NCI-H460 (cell line): ENCODE results near the gene OPN1LW. TPM values are rescaled to one million over a fixed set of nuclear protein-coding genes. Genes with fewer than 3 reads are reported as not detected.
"Not testable (repeated sequence)": the region's sequence is repeated elsewhere in the genome, so short reads cannot be mapped to it uniquely, and the experiment has no call there.

ENCODE experiments used
- DNase-seq: peaks from one replicate; pipeline ENCODE4 v3.0.0-alpha.2; 2016; ENCODE audit warnings: low read depth; ENCODE audit errors: extremely low read depth
- polyA plus RNA-seq: library from polyadenylated mRNA; depleted of rRNA; stranded (reverse); fragments of >200 nt; gene quantifications from 2 replicates; pipeline ENCODE4 v1.2.3, GENCODE V29; 2014; cell fraction: nucleus; rRNA removed
- total RNA-seq: library from RNA; depleted of rRNA; stranded (reverse); fragments of >200 nt; shearing (Covaris generic); gene quantifications from 2 replicates; pipeline ENCODE4 v1.2.3, GENCODE V29; 2014; rRNA removed

OPN1LW gene
- not detected in 2 replicates for total RNA-seq
- polyA plus RNA-seq = not detected in 2 replicates

DNA sequence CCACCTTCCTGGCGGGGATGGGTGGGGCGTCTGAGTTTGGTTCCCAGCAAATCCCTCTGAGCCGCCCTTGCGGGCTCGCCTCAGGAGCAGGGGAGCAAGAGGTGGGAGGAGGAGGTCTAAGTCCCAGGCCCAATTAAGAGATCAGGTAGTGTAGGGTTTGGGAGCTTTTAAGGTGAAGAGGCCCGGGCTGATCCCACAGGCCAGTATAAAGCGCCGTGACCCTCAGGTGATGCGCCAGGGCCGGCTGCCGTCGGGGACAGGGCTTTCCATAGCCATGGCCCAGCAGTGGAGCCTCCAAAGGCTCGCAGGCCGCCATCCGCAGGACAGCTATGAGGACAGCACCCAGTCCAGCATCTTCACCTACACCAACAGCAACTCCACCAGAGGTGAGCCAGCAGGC lies at the start of gene OPN1LW:
Gene OPN1LW, plus strand, starts transcription at position 234 of the 400 bp plus-strand sequence. Its CDS starts 41 bp downstream, at position 275.
- DNase-seq = not testable (repeated sequence)

DNA sequence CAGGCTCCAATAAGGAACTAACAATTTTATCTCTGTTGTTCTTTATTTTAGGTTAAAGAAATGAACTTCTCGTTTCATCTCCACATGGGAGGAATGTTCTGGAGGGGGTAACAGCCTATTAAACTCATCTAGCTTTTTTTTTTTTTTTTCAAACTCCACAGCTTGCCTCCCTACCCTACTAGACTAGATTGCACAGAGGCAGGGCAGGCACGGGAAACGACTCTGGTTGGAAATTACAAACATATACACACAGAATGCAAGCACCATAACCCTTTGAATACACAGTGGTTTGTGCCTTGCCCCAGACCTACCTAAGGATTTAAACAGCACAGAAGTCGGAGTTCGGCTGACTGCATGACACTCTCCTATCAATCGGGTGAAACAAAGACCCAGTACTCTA lies 49.2 kb upstream of the OPN1LW start:
- DNase-seq = no peak

DNA sequence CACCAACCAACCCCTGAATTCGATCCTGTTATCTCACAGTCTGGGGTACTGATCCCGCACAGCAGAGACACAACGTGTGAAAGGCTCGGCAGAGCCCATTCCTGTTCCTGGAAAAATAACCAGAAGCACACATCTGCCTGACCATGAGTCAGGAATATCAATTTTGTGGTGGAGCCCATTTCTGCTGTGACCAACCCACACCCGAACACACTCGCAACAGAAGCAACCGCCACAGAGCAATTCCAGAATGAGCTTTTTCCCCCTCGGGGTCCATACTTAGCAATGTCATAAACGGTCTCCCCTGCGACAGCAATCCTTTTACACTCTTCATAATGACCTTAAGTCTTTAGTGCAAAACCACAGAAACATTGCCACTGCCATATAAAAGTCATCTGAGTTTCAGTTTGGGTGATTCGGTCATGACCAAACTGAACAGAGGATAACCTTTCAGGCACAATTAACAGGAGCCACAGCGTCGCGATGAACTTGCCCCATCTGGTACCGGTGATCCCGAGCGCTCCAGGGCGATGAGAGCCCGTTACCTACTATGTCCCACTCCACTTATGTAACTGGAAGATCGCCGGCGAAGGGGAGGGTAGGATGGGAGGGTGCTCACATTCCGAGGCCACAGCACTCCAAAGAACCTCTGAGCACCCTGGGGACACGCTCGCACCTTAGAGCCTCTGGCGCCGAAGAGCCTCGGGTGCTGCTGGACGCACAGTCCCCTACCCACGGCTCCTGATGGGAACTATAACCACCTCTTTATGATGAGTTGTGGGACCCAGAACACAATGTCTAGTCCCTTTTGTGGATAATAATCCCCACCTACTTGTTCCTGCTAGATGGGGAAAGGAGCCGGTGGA lies 47.7 kb upstream of the OPN1LW start:
- no peak for DNase-seq

DNA sequence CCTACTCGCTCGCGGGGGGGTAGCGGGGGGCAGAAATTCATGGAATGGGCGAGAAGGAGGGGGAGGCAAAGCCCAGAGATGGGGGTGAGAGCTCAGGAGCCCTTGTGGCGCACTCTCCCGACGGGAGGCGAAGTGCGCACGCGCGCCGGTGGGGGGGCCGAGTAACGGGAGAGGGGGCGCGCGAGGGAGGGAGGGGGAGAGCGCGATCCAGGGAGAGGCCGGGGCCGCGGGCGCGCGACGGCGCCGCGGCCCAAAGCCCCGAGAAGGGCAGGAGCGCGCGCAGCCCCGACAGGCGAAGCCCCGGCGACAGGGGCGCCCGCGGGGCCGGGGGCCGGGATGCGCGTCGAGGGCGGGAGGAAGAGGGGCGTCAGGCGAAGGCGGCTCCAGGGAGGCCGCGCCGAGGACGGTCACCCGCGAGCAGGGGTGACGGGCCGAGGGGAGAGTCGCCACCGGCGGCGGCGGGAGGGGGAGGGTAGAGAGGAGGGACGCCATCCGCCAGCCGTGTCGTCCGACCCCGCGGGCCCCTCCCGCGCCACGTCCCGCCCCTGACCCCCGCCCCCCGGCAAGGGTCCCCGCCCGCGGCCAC lies 46.9 kb upstream of the OPN1LW start:
- DNase-seq = peak; percentile 63

DNA sequence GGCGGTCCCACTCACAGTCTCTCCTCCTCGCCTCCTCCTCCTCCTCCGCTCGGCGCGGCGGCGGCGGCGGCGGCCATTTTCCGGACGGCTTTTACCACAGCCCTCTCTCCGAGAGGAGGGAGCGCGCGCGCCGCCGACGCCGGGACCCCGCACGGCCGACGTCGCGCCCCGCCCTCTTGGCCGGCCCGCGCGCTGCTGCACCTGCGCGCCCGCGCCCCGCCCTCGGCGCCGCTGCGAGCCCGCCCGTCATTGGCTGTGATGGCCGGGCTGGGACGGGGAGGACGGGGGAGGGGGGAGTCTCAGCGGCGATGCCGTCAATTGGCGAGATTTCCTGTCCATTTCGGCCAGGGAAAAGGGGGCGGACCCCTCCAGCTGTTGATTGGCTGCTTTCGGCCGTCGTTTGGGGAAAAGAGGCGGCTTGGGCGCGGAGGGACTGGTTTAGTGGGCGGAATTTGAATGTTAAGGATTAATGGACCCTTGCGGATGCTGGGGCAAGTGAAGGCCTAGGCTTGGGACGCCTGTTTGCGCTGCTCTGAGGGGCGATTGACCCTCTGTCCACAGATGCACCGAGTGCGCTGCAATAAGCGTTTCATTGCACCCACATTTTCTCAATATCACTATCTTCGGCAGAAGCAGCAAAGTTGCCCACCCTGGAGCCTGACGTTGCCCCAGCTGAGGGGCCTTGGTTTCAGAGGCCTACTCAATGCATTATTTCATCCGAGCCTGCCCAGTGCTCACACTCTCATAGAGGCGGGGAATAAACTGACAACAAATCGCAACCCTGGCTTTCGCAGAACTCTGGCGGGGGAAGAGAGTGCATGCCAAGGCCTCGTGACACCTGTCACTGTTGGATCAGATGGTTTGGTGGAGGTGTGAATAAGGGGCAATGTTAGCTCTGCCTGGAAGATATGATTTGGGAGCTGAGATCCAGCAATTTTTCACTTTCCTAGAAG lies 46.2 kb upstream of the OPN1LW start, which contains the start of gene MECP2:
Gene MECP2, minus strand, starts transcription at position 129 of the 953 bp plus-strand sequence.
- peak; percentile 92 for DNase-seq

DNA sequence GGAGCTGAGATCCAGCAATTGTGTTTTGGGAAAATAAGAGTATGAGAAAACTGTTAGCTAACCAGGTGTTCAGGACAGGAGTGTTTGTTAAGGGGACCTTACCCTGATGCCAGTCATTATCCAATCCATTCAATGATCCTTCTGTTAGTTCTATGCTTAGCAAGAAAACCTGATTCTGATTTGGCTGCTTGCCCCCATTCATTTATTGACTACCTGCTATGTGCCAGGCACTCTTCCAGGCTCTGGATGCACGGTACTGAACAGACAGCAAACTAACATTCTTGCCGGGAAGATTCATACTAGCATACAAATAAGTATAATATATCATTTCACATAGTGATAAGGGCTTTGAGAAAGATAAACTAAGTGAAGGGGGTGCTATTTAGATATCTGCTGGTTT lies 45.5 kb upstream of the OPN1LW start:
- DNase-seq = no peak

DNA sequence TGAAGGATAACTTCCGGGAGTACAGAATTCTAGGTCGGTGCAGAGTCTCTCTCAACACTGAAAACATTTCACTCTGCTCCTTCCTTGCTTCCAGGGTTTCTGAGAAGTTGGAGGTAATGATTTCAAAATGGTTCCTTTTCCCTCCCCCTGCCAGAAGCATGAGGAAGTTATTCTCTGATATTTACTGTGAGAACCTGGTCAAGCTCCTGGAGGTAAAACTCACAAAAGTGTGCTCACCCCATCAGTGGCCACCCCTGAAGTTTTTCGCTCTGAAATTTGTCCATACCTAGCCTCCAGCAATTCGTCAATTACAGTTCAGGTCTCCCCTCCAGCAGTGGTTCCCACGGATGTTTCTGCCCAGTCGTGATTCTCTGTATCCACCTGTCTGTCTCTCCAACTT lies 30.3 kb upstream of the OPN1LW start:
- DNase-seq = no peak

DNA sequence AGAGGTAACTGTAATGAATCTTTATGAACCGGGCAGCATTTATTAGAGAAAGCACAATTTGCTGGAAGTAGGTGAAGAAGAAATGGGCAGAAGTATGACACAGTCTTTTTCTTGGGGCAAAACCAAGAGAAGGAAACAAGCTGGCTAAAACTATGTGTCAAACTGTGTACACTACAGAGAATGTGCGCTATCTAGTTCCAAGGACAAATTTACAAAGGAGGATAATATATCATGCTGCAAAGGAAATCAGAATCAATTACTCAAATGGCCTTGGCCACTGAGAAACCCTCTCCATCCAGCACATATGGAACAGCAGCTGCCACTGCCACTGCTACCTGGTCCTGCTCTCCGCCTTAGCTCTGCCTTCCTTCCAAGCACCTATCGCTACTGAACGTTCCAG lies 29.4 kb upstream of the OPN1LW start:
- DNase-seq = no peak

DNA sequence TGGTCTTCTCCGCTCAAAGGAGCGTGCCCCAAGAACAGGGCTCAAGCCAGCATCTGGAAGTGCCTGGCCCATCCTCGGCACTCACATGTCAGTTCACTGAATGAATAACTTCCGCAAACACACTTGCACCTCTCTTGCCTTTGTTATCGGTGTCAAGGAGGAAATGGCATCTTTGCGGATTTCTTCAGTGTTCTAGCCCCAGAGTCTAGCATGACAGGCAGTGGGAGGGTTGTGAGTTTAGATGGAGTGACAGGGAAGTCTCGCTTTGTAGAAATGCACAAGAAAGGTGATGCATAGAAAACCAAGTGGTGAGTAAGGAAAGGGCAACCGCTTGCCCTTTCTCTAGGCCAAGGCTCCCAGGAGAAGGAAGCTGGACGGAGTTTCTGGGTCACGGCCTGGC lies 29.0 kb upstream of the OPN1LW start:
- DNase-seq = no peak

DNA sequence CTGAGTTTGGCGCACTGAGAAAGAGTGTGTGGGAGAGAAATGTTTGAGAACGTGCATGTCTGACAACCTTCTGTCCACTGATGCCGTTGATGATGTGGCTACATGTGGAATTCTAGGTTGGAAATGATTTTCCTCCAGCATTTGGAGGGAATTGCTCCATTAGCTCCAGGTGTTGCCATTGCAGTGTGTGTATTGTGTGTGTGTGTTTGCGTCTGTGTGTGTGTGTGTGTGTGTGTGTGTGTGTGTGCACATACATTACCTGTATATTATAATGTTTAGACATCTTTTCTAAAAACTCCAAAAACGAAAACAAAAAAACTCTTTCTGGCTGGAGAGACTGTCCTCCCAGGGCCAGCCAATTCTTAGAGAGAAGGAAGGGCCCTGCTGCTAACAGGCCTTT lies 28.3 kb upstream of the OPN1LW start:
- DNase-seq = no peak

DNA sequence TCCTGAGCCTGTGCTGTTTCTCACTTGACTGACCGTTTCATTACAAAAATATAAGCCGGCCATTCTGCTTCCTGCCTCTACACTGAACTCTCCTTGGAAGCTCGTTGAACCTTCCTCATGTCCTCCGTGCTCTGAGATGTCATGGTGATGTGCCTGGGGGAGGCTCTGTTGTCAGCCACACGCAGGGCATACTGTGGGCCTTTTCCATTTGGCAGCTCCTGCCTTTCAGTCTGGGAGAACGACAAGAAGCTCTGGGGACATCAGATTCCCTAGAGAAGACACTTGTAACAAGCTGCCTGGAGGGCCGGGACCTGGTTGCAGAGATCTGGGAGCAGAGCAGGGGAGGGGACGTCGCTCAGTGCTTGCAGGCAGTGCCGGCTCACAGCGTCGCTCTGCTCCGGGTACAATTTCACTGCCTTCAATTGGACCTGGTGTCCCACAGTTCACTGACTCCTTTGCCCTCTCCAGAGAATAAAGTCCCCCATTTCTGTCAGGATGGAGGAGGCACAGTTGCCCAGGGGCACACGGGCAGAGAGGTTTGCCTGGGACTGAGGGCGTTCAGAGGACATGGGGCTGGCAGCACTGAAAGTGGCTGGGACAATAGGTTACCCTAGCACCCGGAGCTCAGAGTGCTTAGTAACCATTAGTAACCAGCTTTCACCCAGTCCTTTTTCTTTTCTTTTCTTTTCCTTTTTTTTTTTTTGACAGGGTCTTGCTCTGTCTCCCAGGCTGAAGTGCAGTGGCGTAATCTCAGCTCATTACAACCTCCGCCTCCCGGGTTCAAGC lies 27.4 kb upstream of the OPN1LW start:
- no peak for DNase-seq

DNA sequence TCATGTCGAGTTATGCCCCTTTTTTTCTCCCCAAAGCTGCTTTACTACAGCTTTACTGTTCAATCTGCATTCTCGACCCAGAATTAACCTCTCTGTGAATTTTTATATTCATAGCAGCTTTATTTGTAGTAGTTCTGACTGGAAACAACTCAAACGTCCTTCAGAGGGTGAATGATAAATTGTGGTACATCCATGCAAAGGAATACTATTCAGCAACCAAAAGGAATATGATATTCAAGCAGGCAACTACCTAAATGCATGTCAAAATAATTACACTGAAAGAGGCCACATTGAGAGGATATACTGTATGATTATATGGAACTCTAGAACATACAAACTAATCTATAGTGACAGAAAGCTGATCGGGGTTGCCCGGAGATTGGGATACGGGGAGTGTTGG lies 26.5 kb upstream of the OPN1LW start:
- no peak for DNase-seq

DNA sequence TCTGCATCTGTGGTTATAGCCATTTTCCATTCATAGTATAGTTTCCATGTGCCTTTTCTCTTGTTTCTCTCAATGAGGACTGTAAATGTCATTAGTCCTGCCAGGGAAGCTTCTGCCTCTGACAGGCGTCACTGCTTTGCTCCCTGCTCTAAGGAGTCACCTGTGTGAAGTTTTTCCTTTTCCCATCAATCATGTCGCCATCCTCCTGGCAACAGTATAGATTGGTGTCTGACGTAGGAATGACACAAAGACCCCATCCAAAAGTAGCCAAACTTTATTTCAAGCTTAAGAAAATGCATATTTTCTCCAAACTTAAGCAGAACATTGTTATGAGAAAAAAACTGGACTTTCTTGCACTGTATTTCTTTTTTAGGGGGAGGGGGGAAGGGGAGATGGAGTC lies 23.5 kb upstream of the OPN1LW start:
- DNase-seq = no peak

DNA sequence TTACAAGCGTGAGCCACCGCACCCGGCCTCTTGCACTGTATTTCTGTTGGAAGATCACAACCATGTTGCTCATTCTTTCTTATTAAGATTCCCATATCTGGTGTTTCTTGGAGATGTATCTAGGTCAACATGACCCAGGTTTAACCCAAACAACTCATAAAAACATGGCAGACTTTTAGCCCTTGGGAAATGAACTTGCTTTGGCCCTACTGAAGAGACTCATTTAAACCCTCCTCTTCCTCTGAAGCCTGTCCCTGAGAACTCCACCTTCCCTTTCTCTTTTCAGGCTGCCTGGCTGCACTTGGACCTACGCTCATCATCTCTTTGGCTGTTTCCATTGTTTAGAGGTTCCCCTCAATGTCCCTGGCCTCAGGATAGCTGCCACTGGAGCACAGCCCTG lies 22.8 kb upstream of the OPN1LW start:
- DNase-seq = no peak

DNA sequence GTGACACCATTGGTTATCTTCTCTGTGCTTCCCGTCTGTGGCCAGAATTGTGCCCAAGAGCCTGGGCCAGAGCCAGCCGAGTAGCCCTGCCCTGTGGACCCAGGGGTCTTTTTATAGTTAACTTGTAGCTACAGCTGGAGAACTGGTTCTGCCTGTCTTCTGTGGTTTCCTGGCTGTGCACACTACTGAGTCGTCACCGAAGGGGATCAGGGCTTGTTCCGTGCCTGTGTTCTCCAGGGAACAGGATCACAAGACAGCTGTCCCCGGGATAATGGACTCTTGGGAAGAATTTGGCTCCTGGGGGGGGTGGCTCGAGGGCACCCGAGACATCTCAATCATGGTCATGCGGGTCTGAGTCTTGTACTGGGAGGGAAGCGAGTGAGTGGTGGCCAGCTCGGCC lies 22.1 kb upstream of the OPN1LW start:
- no peak for DNase-seq

DNA sequence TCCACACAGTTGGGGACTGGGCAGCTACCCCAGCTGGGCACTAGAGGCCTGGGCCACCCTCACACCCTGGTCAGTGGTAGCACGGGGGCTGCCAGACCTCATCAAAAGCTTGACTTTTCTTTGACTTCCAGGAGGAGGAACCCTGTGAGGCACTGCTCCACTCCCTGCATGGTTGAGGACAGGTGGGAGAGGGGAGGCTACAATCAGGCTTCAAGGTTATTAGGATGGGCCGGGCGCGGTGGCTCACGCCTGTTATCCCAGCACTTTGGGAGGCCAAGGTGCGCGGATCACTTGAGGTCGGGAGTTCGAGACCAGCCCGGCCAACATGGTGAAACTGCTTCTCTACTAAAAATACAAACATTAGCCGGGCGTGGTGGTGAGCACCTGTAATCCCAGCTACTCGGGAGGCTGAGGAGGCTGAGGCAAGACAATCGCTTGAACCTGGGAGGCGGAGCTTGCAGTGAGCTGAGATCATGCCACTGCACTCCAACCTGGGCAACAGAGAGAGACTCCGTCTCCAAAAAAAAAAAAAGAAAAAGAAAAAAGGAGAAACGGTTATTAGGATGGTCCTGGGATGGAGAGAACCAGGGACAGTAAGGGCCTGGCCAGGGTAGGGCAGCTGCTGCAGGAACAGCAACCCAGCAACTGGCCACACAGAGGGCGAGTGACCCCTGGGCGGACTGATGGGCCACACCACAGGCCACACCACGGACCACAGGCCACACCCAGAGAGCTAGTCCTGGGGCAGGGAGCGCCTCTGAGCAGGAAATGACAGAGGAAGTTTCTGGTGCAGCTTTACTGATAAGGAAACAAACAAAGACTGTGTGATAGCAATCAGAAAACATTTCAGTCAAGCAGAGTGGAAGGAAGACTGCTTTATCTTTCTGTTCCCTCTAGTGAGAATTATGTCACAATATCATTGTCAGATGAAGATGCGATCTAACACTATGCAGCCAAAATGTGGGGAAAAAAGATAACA lies 20.5 kb upstream of the OPN1LW start:
- peak; percentile 24 for DNase-seq

DNA sequence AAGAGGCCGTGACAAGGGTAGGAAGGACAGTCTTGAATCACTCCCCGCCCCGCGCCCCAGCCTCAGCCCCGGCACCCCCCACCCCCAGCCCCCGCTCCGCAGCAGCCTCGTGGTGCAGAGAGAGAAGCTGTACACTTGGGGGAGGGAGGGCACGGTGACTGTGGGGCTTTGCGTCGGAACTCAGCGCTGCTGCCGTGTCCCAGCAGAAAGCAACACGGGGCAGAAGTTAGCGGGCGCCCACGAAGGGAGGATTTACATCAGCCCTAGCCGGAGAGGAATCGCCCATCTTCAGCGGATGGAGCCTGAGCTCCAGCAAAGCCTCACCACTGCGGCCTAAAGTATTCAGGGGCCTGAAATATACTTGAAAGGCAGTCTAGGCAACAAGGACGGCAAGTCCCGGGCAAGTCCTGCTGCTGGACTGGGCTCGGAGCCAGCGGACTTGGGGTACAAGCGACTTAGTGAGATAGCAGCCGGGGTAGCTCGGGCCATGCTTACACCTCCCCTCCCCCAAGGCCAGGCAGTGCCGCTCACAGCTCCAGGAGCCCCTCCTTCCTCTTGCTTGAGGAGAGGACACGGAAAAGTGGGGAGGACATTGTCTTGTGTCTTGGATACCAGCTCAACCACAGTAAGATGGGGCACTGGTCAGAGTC lies 18.5 kb upstream of the OPN1LW start:
- no peak for DNase-seq

DNA sequence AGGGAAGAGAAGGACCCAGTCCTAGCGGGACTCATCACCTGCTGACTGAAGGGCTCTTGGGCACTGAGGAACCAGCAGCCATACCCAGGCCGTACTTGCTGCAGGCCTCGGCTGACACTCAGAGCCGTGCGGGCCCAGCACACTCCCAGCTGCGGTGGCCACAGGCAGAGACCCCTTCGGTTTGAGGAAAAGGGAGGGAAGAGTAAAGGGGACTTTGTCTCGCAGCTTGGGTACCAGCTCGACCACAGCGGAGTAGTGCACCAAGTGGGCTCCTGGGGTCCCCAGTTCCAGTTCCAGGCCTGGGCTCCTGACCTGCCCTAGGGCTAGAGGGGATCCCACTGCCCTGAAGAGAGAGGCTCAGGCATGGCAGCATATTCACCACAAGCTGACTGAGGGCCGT lies 17.9 kb upstream of the OPN1LW start:
- DNase-seq = no peak
